ENCODE results near the gene SPTBN4.
"Not testable (repeated sequence)": the region's sequence is repeated elsewhere in the genome, so short reads cannot be mapped to it uniquely, and the experiment has no call there.

Gene SPTBN4

DNA sequence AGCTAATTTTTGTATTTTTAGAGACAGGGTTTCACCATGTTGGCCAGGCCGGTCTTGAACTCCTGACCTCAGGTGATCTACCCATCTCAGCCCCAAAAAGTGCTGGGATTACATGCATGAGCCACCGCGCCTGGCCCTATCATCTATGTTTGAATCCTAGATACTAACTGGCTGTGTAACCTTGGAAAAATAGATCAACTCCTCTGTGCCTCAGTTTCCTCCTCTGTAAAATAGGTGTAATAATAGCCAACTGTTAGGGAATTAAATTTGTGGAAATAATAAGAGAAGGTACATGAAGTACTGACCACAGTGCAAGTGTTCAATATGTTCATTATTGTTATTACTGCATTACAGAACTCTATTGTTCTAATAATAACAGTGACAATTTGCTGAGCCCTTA is 4.3 kb downstream of the SPTBN4 start:
- peaks cover 10% of the 10 kb centered on the region; the same call in 1 of the 2 replicates for H3K27me3 ChIP-seq (ENCODE audit: insufficient read depth, low read length)
- H3K36me3 ChIP-seq (ENCODE audit: insufficient read depth, low read length), result no peaks in the 10 kb centered on the region
- H3K4me1 ChIP-seq (ENCODE audit: insufficient read depth, low read length, severe bottlenecking), result peaks cover 7% of the 10 kb centered on the region
- TF ChIP-seq EZH2 (IDR thresholded peaks at IDR 0.05; ENCODE audit: borderline replicate concordance, low read length), result no peak
- no peak overlapping the region for H2AFZ ChIP-seq (ENCODE audit: low read length)
- no peaks in the 10 kb centered on the region for H4K20me1 ChIP-seq (ENCODE audit: insufficient read depth, low read length)
- no peaks in the 10 kb centered on the region for H3F3A ChIP-seq (ENCODE audit: insufficient read depth, low read length)
- H3K9ac ChIP-seq (ENCODE audit: low read length), result no peak overlapping the region
- H3K79me2 ChIP-seq (ENCODE audit: insufficient read depth, low read length), result no peaks in the 10 kb centered on the region
- H3K9me3 ChIP-seq (ENCODE audit: low read length), result no peaks in the 10 kb centered on the region
- H3K27ac ChIP-seq (ENCODE audit: low read depth, low read length, poor library complexity, severe bottlenecking), result no peak overlapping the region
- no peaks in the 10 kb centered on the region for H3K9me2 ChIP-seq (ENCODE audit: low read depth, low read length)
- H3K4me3 ChIP-seq (ENCODE audit: low read depth, low read length, poor library complexity, severe bottlenecking), result no peak overlapping the region
- no peak overlapping the region for H3K4me2 ChIP-seq (ENCODE audit: low read length)

DNA sequence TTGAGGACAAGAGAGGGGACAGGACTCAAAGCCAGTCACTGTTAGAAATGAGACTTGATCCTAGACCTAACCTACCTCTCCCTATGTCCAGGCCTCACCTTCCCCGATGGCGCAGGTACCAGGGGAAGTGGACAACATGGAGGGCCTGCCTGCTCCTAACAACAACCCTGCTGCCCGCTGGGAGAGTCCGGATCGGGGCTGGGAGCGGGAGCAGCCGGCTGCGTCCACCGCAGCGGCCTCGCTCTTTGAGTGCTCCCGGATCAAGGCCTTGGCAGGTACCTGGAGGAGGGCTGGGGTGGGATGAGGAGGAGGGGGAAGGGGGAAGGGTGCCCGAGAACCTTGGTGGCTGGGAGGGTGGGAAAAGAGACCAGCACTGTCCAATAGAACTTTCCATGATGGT is 5.7 kb downstream of the SPTBN4 start:
- Histone ChIP-seq H4K20me1 (ENCODE audit: insufficient read depth, low read length) (no peaks in the 10 kb centered on the region), H3K9me2 (ENCODE audit: low read depth, low read length) (no peaks in the 10 kb centered on the region), H3K27me3 (ENCODE audit: insufficient read depth, low read length) (peaks cover 8% of the 10 kb centered on the region; the same call in 1 of the 2 replicates), H3K79me2 (ENCODE audit: insufficient read depth, low read length) (no peaks in the 10 kb centered on the region), H3K9me3 (ENCODE audit: low read length) (no peaks in the 10 kb centered on the region), H3K4me2 (ENCODE audit: low read length) (no peak overlapping the region), H3K9ac (ENCODE audit: low read length) (no peak overlapping the region), H3F3A (ENCODE audit: insufficient read depth, low read length) (no peaks in the 10 kb centered on the region), H3K36me3 (ENCODE audit: insufficient read depth, low read length) (no peaks in the 10 kb centered on the region), H3K4me1 (ENCODE audit: insufficient read depth, low read length, severe bottlenecking) (no peaks in the 10 kb centered on the region), H3K4me3 (ENCODE audit: low read depth, low read length, poor library complexity, severe bottlenecking) (no peak overlapping the region), H3K27ac (ENCODE audit: low read depth, low read length, poor library complexity, severe bottlenecking) (no peak overlapping the region), H2AFZ (ENCODE audit: low read length) (no peak overlapping the region)
- no peak for TF ChIP-seq EZH2 (IDR thresholded peaks at IDR 0.05; ENCODE audit: borderline replicate concordance, low read length)
- TF ChIP-seq CTCF (IDR thresholded peaks at IDR 0.05; ENCODE audit: low read length), result no peak

DNA sequence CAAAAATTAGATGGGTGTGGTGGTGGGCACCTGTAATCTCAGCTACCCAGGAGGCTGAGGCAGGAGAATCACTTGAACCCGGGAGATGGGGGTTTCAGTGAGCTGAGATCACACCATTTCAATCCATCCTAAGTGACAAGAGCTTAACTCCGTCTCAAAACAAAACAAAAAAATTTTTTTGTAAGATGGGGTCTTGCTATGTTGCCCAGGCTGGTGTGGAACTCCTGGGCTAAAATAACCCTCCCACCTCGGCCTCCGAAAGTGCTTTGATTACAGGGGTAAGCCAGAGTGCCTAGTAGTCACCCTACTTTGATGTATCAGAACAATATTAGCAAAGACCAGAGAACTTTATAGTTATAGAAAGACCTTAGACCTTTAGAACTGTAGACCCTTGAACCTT is 7.9 kb downstream of the SPTBN4 start:
- H3K9ac ChIP-seq (ENCODE audit: low read length), result no peak overlapping the region
- H4K20me1 ChIP-seq (ENCODE audit: insufficient read depth, low read length), result no peaks in the 10 kb centered on the region
- H3K36me3 ChIP-seq (ENCODE audit: insufficient read depth, low read length), result no peaks in the 10 kb centered on the region
- H3K27ac ChIP-seq (ENCODE audit: low read depth, low read length, poor library complexity, severe bottlenecking), result no peak overlapping the region
- H2AFZ ChIP-seq (ENCODE audit: low read length), result no peak overlapping the region
- no peaks in the 10 kb centered on the region for H3F3A ChIP-seq (ENCODE audit: insufficient read depth, low read length)
- no peaks in the 10 kb centered on the region for H3K4me1 ChIP-seq (ENCODE audit: insufficient read depth, low read length, severe bottlenecking)
- H3K79me2 ChIP-seq (ENCODE audit: insufficient read depth, low read length), result no peaks in the 10 kb centered on the region
- no peak overlapping the region for H3K4me3 ChIP-seq (ENCODE audit: low read depth, low read length, poor library complexity, severe bottlenecking)
- H3K9me2 ChIP-seq (ENCODE audit: low read depth, low read length), result no peaks in the 10 kb centered on the region
- H3K4me2 ChIP-seq (ENCODE audit: low read length), result no peak overlapping the region
- H3K9me3 ChIP-seq (ENCODE audit: low read length), result no peaks in the 10 kb centered on the region
- TF ChIP-seq CTCF (IDR thresholded peaks at IDR 0.05; ENCODE audit: low read length), result no peak
- TF ChIP-seq EZH2 (IDR thresholded peaks at IDR 0.05; ENCODE audit: borderline replicate concordance, low read length), result no peak
- H3K27me3 ChIP-seq (ENCODE audit: insufficient read depth, low read length), result 0 out of 2 replicates have a peak, but pooled peaks cover 6% of the 10 kb centered on the region

DNA sequence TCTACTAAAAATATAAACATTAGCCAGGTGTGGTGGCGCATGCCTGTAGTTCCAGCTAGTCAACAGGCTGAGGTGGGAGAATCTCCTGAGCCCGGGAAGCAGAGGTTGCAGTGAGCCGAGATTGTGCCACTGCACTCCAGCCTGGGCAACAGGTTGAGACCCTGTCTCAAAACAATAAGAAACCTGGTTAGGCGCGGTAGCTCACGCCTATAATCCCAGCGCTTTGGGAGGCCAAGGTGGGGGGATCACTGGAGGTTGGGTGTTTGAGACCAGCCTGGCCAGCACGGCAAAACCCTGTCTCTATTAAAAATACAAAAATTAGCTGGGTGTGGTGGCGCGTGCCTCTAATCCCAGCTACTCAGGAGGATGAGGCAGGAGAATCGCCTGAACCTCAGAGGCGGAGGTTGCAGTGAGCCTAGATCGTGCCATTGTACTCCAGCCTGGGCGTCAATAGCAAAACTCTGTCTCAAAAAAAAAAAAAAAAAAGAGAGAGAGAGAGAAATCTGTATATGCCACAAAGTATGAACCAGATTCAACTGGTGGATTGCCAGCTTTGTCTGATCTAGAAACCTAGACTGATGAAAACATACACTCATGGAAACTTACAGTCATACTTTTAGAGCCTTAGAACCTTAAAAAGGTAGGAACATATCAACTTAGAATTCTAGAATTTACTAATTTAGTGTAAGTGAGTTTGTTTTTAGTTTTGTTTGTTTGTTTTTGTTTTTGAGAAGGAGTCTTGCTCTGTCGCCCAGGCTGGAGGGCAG is 9.3 kb downstream of the SPTBN4 start:
- not testable (repeated sequence) for H3K9ac ChIP-seq (ENCODE audit: low read length); H4K20me1 ChIP-seq (ENCODE audit: insufficient read depth, low read length); H3K9me3 ChIP-seq (ENCODE audit: low read length); H2AFZ ChIP-seq (ENCODE audit: low read length); H3K4me1 ChIP-seq (ENCODE audit: insufficient read depth, low read length, severe bottlenecking); H3K4me2 ChIP-seq (ENCODE audit: low read length); H3K27me3 ChIP-seq (ENCODE audit: insufficient read depth, low read length); H3K79me2 ChIP-seq (ENCODE audit: insufficient read depth, low read length); H3F3A ChIP-seq (ENCODE audit: insufficient read depth, low read length); H3K4me3 ChIP-seq (ENCODE audit: low read depth, low read length, poor library complexity, severe bottlenecking); H3K9me2 ChIP-seq (ENCODE audit: low read depth, low read length); H3K36me3 ChIP-seq (ENCODE audit: insufficient read depth, low read length); H3K27ac ChIP-seq (ENCODE audit: low read depth, low read length, poor library complexity, severe bottlenecking)

Data from OCI-LY1 (cell line).